Osteoblast (primary cell): ENCODE results near the gene KIRREL2. TPM values are rescaled to one million over a fixed set of nuclear protein-coding genes. Genes with fewer than 3 reads are reported as not detected.

Source experiments
- DNase-seq: peaks from one replicate; pipeline ENCODE4 v3.0.0; 2011; ENCODE audit warnings: low spot score, mixed read lengths; ENCODE audit not compliant: insufficient read length; ENCODE audit errors: missing footprints
- H2AFZ ChIP-seq: 2 replicates; pipeline ENCODE4 v1.6.0; 2011; ENCODE audit warnings: mild to moderate bottlenecking, low read length
- H3K27ac ChIP-seq: 2 replicates; pipeline ENCODE4 v1.5.1; 2011; ENCODE audit warnings: mild to moderate bottlenecking, low read depth, low read length, moderate library complexity
- H3K27me3 ChIP-seq: 2 replicates; pipeline ENCODE4 v1.6.0; 2012; ENCODE audit warnings: mild to moderate bottlenecking, control low read depth, inconsistent platforms, low read length, moderate library complexity; ENCODE audit not compliant: insufficient read depth
- H3K36me3 ChIP-seq: 2 replicates; pipeline ENCODE4 v1.5.1; 2011; ENCODE audit warnings: mild to moderate bottlenecking, low read length, control low read depth, moderate library complexity; ENCODE audit not compliant: insufficient read depth
- H3K4me1 ChIP-seq: 2 replicates; pipeline ENCODE4 v1.5.1; 2011; ENCODE audit warnings: mild to moderate bottlenecking, low read length, control low read depth, moderate library complexity; ENCODE audit not compliant: insufficient read depth
- H3K4me2 ChIP-seq: 2 replicates; pipeline ENCODE4 v1.6.0; 2011; ENCODE audit warnings: mild to moderate bottlenecking, low read length; ENCODE audit not compliant: insufficient read depth
- H3K4me3 ChIP-seq: fragments of 200-600 bp; sonication (generic); 3 replicates; pipeline ENCODE4 v1.5.1; 2012; ENCODE audit warnings: mild to moderate bottlenecking, low read length, inconsistent platforms; ENCODE audit not compliant: insufficient read depth
- H3K79me2 ChIP-seq: 2 replicates; pipeline ENCODE4 v1.6.0; 2012; ENCODE audit warnings: mild to moderate bottlenecking, low read length, control low read depth, inconsistent platforms; ENCODE audit not compliant: insufficient read depth
- H3K9me3 ChIP-seq: 2 replicates; pipeline ENCODE4 v1.5.1; 2011; ENCODE audit warnings: low read depth, low read length, control low read depth
- H4K20me1 ChIP-seq: 2 replicates; pipeline ENCODE4 v1.6.0; 2012; ENCODE audit warnings: mild to moderate bottlenecking, low read length, control low read depth; ENCODE audit not compliant: insufficient read depth
- total RNA-seq: library from RNA; depleted of rRNA; stranded (reverse); fragments of >200 nt; gene quantifications from 2 replicates; pipeline ENCODE4 v1.2.3, GENCODE V29; 2012
- TF ChIP-seq, protein P1 (sequence below): IDR thresholded peaks from 2 replicates; pipeline ENCODE4 v1.5.1; 2011; ENCODE audit warnings: mild to moderate bottlenecking, low read depth, low read length, moderate library complexity; ENCODE audit errors: extremely low read depth

Gene KIRREL2
- total RNA-seq, 1 donor, result not detected

DNA sequence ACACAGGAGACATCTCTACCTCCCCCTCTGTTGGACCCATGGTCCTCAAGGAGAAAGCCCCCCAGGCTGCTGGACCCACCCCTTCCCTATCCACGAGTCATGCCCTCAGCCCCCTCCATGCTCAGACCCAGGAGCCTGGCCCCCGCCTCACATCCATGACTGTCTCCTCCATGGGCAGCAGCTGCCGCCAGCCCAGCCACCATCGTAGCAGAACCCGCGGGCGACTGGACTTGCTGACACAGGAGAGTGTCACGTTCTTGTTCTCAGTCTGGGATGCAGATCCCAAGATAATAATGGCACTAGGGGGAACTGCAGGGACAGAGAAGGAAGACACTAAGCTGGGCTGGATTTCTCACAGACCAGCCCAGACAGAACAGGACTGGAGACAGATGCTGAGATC, 8.2 kb upstream of the KIRREL2 start:
- Histone ChIP-seq H2AFZ (no peak overlapping the region), H3K4me1 (no peaks in the 10 kb centered on the region), H4K20me1 (no peaks in the 10 kb centered on the region), H3K79me2 (no peaks in the 10 kb centered on the region), H3K27ac (no peak overlapping the region), H3K36me3 (no peaks in the 10 kb centered on the region), H3K27me3 (peaks cover 44% of the 10 kb centered on the region), H3K4me3 (no peak overlapping the region), H3K9me3 (no peaks in the 10 kb centered on the region), H3K4me2 (no peak overlapping the region)
- DNase-seq, result no peak
- TF ChIP-seq, protein P1, sequence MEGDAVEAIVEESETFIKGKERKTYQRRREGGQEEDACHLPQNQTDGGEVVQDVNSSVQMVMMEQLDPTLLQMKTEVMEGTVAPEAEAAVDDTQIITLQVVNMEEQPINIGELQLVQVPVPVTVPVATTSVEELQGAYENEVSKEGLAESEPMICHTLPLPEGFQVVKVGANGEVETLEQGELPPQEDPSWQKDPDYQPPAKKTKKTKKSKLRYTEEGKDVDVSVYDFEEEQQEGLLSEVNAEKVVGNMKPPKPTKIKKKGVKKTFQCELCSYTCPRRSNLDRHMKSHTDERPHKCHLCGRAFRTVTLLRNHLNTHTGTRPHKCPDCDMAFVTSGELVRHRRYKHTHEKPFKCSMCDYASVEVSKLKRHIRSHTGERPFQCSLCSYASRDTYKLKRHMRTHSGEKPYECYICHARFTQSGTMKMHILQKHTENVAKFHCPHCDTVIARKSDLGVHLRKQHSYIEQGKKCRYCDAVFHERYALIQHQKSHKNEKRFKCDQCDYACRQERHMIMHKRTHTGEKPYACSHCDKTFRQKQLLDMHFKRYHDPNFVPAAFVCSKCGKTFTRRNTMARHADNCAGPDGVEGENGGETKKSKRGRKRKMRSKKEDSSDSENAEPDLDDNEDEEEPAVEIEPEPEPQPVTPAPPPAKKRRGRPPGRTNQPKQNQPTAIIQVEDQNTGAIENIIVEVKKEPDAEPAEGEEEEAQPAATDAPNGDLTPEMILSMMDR, result no peak

DNA sequence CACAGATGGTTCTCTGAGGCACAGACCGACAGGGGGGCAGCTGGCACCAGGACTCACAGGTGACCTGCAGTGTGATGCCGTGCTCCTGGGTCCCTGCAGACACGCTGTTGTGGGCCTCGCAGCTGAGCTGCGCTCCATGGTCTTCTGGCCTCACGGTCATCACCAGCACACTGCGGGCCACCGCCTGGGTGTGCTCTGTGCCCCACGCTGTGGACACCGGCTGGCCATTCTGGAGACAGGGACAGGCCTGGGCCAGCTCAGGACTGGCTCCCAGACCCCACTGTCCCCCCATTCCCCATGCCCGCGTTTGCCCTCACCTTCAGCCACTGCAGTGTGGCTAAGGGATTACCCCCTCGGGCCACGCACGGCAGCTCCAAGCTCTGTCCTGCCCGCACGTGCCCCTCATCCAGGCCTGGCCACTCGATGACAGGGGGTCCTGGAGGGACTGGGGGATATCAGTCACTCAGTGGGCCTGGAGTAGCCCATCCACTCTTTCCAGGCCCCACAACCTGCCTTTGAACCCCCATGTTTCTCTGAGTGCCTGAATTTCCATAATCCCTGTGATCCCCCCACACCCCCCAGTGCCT, 7.7 kb upstream of the KIRREL2 start:
- H3K4me2 ChIP-seq, result no peak overlapping the region
- DNase-seq, result no peak
- H3K4me3 ChIP-seq, result no peak overlapping the region
- no peaks in the 10 kb centered on the region for H3K4me1 ChIP-seq
- no peaks in the 10 kb centered on the region for H3K9me3 ChIP-seq
- no peak overlapping the region for H2AFZ ChIP-seq
- H3K36me3 ChIP-seq, result no peaks in the 10 kb centered on the region
- H3K79me2 ChIP-seq, result no peaks in the 10 kb centered on the region
- H3K27ac ChIP-seq, result no peak overlapping the region
- peaks cover 40% of the 10 kb centered on the region for H3K27me3 ChIP-seq
- H4K20me1 ChIP-seq, result no peaks in the 10 kb centered on the region
- TF ChIP-seq, protein P1, result no peak

DNA sequence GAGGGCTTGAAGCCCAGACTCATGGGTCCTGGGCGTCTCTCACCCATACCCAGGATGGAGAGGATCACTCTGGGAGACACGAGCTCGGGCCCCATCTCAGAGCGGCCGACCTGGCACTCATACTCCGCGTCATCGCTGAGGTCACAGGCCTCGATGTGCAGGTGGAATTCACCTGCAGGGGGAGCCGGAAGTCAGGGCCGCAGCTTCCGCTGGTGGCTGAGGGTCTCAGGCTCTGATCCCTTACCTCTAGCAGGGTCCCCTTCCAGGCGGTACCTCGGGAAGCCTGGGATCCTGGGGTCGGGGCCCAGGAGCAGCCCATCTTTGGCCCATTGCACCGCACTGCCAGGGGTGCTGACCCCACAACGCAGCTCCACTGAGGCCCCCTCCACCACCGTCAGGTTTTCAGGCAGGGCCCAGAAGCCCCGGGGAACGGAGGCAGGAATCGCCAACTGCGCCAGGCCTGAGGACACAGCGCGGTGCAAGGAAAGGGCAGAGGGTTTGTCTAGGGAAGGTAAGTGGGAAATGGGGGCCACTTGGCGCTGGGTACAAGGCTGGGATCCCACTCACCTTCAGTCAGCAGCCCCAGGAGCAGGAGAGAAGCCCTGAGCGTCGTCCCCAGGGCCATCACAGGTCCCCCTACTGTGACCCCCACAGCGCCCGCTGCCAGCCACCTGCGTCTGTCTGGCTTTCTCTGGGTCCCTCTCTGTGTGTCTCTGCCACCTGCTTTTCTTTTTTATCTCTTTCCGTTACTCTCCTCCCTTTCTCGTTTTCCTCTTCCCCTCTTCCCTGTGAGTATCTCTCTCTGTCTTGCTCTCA, 5.3 kb upstream of the KIRREL2 start:
- Histone ChIP-seq H3K27me3 (peaks cover 36% of the 10 kb centered on the region), H4K20me1 (no peaks in the 10 kb centered on the region), H3K4me2 (no peak overlapping the region), H3K9me3 (no peaks in the 10 kb centered on the region), H2AFZ (no peak overlapping the region), H3K4me1 (no peaks in the 10 kb centered on the region), H3K79me2 (no peaks in the 10 kb centered on the region), H3K4me3 (no peak overlapping the region), H3K36me3 (no peaks in the 10 kb centered on the region), H3K27ac (no peak overlapping the region)
- DNase-seq, result no peak
- TF ChIP-seq, protein P1, result no peak

DNA sequence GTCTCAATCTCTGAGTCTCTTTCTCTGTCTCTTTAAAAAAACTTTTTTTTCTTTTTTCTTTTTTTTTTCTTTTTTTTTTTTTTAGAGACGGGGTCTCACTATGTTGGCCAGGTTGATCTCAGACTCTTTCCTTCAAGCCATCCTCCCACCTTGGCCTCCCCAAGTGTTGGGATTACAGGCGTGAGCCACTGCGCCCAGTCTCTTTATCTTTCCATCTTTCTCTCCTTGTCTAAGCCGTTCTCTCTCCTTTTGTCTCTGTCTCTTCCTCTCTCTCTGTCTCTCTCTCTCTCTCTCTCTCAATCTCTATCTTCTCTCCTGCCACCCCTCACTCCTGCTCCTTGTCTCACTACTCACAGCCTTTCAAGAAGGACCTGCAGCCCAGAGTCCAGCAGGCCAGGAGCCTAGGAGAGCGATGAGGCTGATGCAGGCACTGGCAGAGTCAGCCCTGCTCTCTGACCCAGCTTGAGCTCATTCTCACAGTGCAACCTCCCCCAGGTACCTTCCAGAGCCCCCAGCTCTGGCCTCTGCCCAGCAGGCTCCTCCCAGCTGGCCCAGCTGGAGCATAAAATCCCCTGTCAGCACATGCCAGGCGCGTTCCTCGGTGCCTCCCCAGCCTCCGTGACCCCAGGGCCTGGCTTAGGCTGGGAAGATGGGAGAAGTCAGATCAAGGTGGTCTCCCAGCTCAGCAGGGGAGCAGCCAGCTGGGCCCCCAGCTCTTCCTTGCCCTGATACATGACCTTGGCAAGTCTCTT, 4.5 kb upstream of the KIRREL2 start, which contains the start of gene NPHS1:
Gene NPHS1, minus strand, starts transcription at position 476 of the 752 bp plus-strand sequence. CDS start 667 bp downstream, outside the sequence.
- DNase-seq, result no peak
- TF ChIP-seq, protein P1, result no peak
- Histone ChIP-seq H3K79me2 (no peaks in the 10 kb centered on the region), H3K9me3 (no peaks in the 10 kb centered on the region), H3K36me3 (no peaks in the 10 kb centered on the region), H3K4me2 (no peak within 1 kb of the TSS), H4K20me1 (no peaks in the 10 kb centered on the region), H2AFZ (no peak within 1 kb of the TSS), H3K27ac (no peak within 1 kb of the TSS), H3K27me3 (peaks cover 40% of the 10 kb centered on the region), H3K4me3 (no peak within 1 kb of the TSS), H3K4me1 (peaks cover 3% of the 10 kb centered on the region)
